Measurements from ENCODE around the gene ZNF329. TPM values are rescaled to one million over a fixed set of nuclear protein-coding genes. Genes with fewer than 3 reads are reported as not detected.

ZNF329 gene
- total RNA-seq, 1 donor from 2014 or later = 9.2 TPM

- peak overlapping the region; percentile 99 for H3K27ac Mint-ChIP-seq (ENCODE audit: unreplicated experiment)
- H3K36me3 Mint-ChIP-seq (ENCODE audit: low read depth) = peaks cover 61% of the 10 kb centered on the region
- peak; percentile 54 for TF ChIP-seq CTCF (IDR thresholded peaks at IDR 0.05)
- peaks cover 12% of the 10 kb centered on the region for H3K4me1 Mint-ChIP-seq (ENCODE audit: low read depth)
- H3K27me3 Mint-ChIP-seq (ENCODE audit: low read depth) = no peaks in the 10 kb centered on the region
- peak overlapping the region; percentile 95 for H3K4me3 Mint-ChIP-seq (ENCODE audit: unreplicated experiment)
- H3K9me3 Mint-ChIP-seq (ENCODE audit: low read depth) = peaks cover 53% of the 10 kb centered on the region
- no peak for DNase-seq (ENCODE audit: low spot score)
Measured at GRCh38 chr19:58181902-58182576, 31.4 kb upstream of the ZNF329 start.

GRCh38 chr19:58170860-58171259 is 20.3 kb upstream of the ZNF329 start:
- H3K36me3 Mint-ChIP-seq (ENCODE audit: low read depth) = peaks cover 18% of the 10 kb centered on the region
- H3K27ac Mint-ChIP-seq (ENCODE audit: unreplicated experiment) = no peak overlapping the region
- H3K27me3 Mint-ChIP-seq (ENCODE audit: low read depth) = no peaks in the 10 kb centered on the region
- DNase-seq (ENCODE audit: low spot score) = no peak
- no peak for TF ChIP-seq CTCF (IDR thresholded peaks at IDR 0.05)
- peaks cover 55% of the 10 kb centered on the region for H3K9me3 Mint-ChIP-seq (ENCODE audit: low read depth)
- no peak overlapping the region for H3K4me3 Mint-ChIP-seq (ENCODE audit: unreplicated experiment)
- H3K4me1 Mint-ChIP-seq (ENCODE audit: low read depth) = no peaks in the 10 kb centered on the region

- H3K36me3 Mint-ChIP-seq (ENCODE audit: low read depth) = peaks cover 23% of the 10 kb centered on the region
- no peaks in the 10 kb centered on the region for H3K27me3 Mint-ChIP-seq (ENCODE audit: low read depth)
- no peaks in the 10 kb centered on the region for H3K4me1 Mint-ChIP-seq (ENCODE audit: low read depth)
- no peak overlapping the region for H3K27ac Mint-ChIP-seq (ENCODE audit: unreplicated experiment)
- peaks cover 57% of the 10 kb centered on the region for H3K9me3 Mint-ChIP-seq (ENCODE audit: low read depth)
- no peak for DNase-seq (ENCODE audit: low spot score)
- H3K4me3 Mint-ChIP-seq (ENCODE audit: unreplicated experiment) = no peak overlapping the region
- no peak for TF ChIP-seq CTCF (IDR thresholded peaks at IDR 0.05)
Measured at GRCh38 chr19:58166708-58167280, 16.2 kb upstream of the ZNF329 start.

- Mint-ChIP-seq H3K27me3 (ENCODE audit: low read depth) (no peaks in the 10 kb centered on the region), H3K4me1 (ENCODE audit: low read depth) (no peaks in the 10 kb centered on the region), H3K4me3 (ENCODE audit: unreplicated experiment) (no peak overlapping the region), H3K9me3 (ENCODE audit: low read depth) (peaks cover 58% of the 10 kb centered on the region), H3K36me3 (ENCODE audit: low read depth) (peaks cover 24% of the 10 kb centered on the region), H3K27ac (ENCODE audit: unreplicated experiment) (no peak overlapping the region)
- DNase-seq (ENCODE audit: low spot score) = no peak
- no peak for TF ChIP-seq CTCF (IDR thresholded peaks at IDR 0.05)
Measured at GRCh38 chr19:58166268-58166667, 15.7 kb upstream of the ZNF329 start.

- no peak for TF ChIP-seq CTCF (IDR thresholded peaks at IDR 0.05)
- H3K4me1 Mint-ChIP-seq (ENCODE audit: low read depth) = peaks cover 12% of the 10 kb centered on the region
- no peak for DNase-seq (ENCODE audit: low spot score)
- peaks cover 9% of the 10 kb centered on the region for H3K36me3 Mint-ChIP-seq (ENCODE audit: low read depth)
- H3K27ac Mint-ChIP-seq (ENCODE audit: unreplicated experiment) = no peak overlapping the region
- no peaks in the 10 kb centered on the region for H3K27me3 Mint-ChIP-seq (ENCODE audit: low read depth)
- no peak overlapping the region for H3K4me3 Mint-ChIP-seq (ENCODE audit: unreplicated experiment)
- peaks cover 10% of the 10 kb centered on the region for H3K9me3 Mint-ChIP-seq (ENCODE audit: low read depth)
Measured at GRCh38 chr19:58157045-58157728, 6.6 kb upstream of the ZNF329 start.
